ENCODE data around the gene PACSIN1.

PACSIN1 gene

DNA sequence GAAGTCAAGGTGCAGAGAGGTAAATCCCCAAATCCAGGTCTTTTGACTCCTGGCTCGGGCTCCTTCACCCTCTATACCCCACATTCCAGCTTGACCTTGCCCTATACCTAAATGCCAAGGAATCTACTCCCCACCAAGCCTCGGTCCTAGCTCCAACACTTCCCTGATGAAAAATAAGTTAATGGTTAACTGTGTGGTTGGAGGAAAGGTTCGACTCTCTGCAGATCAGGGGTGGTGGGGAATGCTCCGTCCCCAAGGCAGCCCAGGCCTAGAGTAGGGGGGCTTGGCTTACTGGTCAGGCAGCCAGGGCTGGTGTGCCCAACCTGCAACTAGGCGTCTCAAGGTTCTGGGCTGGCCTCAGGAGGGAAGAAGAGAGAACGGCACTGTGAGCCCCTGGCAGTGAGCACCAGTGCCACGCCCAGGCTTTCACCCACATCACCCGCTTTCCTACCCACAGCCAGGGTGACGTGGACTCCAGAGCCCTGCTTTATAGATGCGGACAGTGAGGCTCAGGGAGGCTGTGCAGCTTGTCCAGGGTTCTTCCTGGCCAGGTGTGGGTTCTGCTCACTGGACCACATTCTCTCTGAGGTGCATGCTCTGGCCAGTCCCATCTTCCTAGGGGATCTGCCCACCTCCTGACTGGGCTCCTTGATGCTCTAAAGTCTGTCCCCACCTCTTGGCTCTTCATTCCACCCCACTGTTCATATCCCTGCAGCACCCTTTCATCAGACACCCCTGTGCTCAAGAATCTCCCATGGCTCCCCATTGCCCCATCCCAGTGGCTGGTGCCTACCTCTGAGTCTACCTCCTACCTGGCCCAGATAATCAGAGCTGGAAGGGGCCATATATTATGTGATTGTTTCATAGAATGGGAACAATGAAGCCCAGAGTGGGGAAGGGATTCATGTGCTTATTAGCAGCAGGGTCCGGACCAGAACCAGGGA, 82.1 kb downstream of the PACSIN1 start:
- no peak for DNase-seq

DNA sequence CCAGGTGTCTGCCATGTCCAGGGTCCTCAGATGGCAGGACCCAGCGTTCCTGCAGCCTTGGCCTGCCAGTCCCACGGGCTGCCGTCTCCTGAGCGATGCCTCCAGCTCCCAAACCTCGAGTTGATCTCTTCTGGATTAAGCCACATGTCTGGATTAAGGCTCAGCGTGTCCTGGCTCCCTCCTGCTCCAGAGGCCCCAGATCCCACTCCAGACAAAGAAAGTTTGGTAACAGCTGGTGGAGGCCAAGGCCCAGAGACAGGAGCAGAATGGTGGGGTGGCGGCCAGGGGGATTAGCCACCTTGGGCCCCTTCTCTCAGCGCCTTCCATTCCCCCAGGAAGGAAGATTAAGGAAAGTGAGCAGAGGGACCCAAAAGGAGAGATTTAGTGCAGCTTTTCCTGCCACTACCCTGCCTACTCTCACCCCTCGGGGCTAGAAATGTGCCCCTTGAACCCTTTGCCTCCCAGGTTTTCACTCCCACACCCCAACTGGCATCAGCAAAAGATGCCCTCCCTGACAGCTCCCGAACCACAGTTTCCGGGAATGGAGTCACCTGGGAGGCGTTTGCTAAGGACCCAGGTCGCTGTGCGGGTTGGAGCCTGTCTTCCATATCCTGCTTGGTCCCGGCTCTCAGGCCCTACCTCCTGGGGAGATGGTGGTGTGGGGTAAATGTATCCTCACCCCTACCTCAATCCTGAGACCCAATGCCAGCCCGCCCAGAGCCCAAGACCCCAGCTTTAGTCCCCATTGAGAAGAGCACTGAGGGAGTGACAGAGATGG, 83.3 kb downstream of the PACSIN1 start:
- no peak for DNase-seq

DNA sequence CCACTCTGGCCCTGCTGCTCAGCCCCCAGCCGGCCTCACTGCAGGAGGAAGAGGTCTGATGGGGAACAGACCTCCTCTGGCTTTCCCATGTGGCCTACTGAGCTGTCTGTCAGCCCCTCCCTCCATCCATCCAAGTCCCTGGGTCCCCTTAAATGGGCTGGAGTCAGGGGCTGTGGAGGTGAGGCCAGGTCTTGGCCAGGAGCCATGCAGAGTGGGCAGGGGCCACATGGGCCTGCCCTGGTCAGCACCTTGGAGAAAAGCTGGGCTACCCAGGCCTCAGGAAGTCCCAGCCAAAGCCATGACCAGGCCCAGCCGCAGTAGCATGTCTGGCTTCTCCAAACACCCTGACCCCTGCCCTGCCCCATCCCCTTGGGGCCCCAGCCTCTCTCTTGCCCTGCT, 83.9 kb downstream of the PACSIN1 start:
- no peak for DNase-seq

DNA sequence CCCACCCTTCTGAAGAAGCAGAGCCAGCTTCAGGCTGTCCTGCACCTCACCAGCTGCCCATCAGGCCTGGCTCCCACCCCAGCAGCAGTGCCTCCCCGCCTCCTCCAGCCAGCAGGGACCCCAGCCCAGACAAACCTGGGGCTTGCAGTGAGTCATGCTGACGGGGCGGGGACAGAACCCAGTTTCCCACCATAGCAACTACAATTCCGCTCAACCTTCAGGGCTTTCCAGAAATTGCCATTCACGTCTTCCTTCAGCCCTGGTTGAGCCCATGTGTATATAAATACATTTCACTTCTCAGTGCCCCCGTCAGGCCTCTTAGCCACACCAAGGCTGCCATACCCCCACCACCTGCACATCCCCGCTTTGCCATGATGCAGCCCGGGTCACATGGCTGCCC, 85.8 kb downstream of the PACSIN1 start:
- DNase-seq: no peak

DNA sequence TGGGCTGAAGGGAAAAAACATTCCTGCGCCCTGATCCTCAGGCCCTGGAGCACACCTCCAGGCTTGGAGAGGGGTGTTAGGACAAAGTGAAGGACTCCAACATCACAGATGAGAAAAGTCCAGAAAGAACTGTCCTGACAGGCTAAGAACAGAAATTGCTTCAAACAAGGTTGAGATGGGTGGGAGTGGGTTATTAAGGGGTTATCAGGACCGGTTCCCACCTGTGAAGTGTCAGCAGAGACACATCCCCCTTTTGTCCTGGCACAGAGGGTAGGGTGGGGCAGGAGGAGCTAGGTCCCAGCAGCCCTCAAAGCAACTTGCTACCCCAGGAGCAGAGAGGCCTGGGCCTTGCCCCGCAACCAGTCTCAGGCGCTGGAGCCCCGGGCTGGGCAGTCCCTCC, 86.7 kb downstream of the PACSIN1 start:
- DNase-seq: no peak

DNA sequence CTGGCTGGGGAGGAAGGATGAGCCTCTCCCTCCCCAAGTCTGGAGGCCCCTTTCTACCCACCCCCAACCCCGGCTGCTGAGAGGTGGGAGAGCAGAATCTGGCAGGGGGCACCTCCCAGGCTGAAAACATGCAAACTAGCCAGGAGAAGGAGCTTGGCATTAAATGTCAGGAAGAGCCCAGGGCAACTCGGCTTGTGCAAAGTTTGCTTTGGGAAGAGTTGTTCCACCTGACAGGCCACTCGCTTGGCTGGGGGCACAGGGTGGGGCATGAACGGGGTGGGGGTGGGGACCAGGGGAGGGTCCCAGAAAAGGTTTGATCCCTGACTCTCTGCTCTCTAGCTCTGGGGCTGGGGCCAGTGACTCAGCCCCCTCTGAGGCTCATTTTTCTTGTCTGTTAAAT, 87.3 kb downstream of the PACSIN1 start:
- no peak for DNase-seq

DNA sequence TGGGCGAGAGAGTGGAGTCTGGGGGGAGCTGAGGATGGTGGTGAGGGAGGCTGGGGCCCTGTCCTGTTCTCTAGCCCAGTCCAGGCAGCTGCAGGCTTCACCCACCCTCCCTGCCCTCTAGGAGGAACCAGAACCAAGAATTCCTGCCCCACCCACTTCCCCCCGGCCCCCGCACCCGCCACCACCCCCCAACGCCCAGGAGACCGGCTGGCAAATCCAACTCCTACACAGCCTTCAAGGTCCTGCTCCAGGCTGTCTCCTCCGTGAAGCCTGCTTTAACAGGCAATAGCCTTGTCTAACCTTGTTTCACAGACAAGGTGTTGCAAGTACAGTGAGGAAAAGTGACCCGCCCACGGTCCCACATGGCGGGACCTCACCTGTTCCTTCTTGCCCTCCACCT, 87.9 kb downstream of the PACSIN1 start:
- no peak for DNase-seq

DNA sequence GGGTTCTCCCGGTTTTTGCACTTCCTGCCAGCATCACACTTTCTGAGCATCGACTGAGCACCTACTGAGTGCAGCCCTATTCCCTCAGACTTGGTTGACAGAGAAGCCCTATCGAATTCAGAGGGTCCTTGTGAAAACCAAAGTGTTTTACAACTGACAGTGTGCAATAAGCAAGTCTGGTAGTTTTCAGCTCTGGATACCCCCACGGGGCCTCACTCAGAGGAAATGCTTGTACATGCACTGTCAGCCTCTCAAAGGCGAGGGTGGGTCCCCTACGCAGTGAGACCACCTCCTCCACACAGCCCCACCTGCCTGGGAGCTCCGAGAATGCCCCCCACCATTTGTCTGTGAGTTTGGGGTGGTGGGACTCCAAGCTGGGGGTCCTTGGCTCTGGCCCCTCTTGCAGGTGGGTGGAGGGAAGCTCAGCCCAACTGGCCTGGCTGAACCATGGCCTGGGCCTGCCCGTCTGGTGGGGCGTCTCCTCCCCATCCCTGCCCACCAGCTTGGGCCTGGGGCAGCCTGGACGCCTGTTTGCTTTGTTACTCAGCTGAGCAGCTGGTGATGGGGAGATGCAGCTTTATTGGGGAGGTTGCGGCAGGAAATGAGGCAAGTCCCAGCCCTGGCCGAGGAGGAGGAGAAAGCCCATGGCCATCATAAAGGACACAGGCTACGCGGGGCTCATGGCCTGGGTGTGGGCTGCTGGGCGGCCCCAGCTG, 88.6 kb downstream of the PACSIN1 start:
- DNase-seq: no peak

DNA sequence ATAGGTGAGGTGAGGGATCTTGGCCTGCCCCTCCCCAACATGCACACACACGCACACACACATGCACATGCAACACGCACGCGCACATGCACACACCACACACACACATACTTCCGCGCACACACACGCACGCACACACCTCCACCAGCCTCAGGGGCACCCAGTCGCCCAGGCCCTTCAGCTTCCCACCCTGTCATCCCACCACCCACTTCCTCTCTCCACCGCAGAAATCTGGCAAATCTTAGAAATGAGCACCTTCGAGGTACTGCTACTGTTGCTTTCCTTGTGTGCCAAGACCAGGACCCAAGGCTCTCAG, 89.1 kb downstream of the PACSIN1 start:
- no peak for DNase-seq

DNA sequence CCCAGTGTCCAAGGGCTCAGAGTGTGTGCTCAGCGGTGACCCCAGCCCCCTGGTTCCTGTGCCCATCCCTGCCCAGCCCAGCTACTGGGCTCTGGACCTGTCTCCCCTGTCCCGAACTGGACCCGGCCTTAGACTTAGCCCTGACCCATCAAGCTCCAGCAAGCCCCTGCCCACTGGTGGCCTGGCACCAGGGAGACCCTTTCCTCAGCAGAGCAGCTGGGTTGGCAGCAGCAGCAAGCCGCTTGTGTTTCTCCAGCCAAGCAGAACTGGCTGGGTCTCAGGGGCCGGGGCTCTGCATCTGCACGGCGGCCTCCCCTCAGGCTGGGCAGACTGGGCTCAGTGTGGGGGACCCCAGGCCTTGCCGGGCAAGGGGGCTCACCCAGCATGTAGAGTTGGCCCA, 89.5 kb downstream of the PACSIN1 start:
- DNase-seq: no peak

DNA sequence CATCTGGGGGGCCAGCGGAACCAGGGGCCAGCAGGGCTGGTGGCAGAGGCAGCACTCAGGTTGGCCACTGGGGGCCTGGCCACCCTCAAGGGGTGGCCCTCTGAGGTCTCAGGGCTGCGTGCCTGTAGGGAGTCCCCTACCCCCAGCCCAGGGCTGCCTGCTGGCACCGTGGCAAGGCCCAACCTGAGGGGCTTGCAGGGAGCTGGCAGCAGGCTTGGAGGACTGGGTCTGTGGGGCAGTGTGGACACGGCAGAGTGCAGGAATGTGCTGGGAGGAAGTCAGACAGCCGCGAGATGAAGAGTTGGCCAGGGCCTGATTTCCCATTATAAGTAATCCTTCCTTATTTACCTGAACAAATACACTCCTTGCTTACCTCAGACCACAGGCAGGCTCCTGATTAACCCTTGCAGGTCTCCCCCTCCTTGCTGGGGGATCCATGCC, 90.2 kb downstream of the PACSIN1 start, which contains the start of gene SPDEF:
Gene SPDEF (minus strand): TSS at position 299 of the 441 bp plus-strand sequence. CDS start 11,874 bp downstream, outside the sequence.
- DNase-seq: no peak

DNA sequence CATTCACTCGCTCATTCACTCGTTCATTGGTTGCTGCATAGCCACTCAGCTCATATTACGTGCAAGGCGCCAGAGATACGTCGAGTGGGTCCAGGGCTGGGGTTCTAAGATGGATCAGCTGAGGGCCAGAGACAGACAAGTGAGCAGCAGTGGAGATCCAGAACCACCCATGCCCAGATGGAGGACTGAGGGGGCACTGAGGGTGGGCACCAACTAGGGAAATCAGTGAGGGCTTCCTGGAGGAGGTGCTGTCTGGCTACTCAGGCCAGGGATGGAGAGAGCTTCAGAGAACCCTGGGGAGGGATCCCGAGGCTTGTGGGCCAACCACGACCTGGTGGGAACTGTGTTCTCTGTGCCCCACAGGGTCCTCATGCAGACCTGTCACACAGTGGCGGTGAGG, 90.6 kb downstream of the PACSIN1 start:
- DNase-seq: no peak

DNA sequence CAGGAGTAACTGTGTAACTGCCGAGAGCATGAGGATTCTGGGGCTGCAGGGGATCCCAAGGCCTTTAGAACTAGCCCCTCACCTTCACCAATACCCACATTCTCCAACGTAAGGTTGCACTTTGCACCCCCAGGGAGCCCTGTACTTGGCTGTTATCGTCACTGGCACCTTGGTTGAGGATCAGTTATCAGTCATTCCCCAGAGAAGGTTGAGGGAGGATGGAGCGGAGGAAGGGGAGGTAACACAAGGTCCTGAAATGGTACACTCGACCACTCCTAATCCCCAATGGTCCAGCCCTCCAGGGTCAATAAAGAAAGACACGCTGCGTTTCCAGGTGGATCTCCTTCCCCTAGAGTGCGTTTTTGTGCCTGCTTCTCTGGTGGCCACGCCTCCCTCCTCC, 91.4 kb downstream of the PACSIN1 start:
- DNase-seq: no peak

DNA sequence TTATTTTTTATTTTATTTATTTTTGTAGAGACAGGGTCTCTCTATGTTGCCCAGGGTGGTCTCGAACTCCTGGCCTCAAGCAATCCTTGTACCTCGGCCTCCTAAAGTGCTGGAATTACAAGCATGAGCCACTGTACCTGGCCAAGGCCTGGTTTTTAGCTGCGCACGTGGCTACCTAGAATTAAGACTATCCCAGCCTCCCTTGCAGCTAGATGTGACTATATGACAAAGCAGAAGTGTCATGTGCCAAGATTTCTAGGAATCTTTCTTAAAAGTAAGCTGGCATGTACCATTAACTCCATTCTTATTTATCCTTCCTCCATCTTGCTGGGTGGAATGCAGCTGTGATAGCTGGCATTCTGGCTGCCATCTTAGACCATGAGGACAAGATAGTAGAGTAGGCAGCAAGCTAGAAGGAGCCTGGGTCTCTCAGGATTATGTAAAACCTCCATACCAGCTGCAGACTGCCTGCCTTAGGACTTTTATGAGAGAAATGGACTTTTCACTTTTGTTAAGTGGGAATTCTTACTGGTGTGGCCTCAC, 92.4 kb downstream of the PACSIN1 start:
- no peak for DNase-seq

DNA sequence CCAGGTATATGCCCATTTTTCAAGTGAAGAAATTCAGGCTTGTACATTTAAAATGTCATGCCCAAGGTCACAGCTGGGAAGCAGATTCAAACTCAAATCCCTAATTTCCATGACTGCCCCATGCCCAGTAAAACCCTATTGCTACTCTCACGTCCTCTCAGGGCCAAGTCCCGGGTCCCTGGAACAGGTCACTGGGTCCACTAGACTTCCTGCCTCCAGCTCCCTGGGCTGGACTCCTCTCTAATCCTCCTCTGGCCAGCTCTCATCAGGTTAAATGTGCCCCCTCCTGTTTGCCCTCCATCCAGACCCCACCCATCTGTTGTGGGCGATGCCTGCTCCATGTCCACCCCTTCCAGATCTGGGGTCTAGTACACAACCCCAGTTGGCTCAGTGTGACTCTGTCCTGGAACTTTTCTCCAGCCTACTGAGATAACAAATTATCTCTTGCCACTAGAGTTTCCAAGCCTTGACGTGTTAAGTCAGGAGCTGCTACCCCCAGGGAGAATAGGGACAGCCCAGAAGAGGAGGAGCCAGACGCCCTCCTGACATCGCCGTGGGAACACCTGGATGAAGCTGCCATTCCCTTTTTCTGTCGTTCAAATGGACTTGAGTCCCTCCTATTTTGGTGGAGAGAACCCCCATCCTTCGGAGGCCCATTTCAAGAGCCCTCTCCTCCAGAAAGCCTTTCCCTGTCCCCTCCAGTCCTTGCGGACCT, 93.9 kb downstream of the PACSIN1 start:
- DNase-seq: no peak

DNA sequence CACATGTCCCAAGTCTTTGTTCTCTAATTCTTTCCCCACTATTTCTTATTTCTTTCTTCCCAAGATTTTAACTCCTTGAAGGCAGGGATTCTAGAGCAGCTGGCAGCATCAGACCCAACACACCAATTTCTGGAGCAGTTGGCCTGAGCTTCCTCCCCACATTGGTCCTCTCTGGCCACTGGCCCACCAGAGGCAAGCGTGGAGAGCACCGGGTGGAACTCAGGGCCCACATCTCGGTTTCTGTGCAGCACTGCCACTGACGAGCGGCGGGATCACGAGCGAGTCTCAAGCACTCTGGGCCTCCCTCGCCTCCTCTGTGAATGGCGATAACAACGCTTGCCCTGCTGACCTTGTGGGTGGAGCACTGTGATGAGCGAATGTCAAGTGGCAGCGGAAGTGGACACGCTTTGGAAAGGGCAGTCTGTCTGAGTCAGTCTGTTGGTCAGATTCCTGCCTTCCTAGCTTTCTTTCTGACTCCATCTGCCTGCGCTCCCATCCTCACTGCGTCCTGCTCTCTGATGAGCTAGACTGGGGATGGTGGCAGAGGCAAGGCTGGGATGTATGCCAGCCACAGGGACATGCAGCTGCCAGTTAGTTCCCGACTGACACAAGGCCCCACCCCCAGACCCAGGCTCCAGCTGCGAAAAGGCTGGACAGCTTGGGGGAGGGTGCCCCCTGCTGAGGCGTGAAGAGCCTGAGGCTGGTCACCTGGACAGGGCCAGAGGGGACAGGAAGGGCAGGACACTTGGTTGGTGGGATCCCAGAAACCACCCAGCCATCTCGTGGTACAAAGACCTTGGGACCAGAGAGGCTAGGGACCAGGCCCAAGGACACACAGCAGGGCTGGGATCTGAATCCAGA, 94.7 kb downstream of the PACSIN1 start:
- DNase-seq: peak; percentile 22

DNA sequence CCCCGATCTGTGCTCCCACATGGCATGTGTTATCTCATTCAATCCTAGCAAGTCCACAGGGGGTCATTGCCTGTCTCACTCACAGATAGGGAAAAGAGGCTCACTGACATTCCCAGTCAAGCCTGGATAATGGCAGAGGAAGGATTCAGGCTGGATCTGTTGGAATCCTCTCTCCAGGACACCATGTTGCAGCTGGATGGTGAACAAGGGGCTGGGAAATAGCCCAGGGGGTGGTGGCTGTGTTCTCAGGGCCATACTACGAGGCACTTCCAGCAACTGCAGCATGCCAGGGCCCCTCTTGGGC, 95.3 kb downstream of the PACSIN1 start:
- no peak for DNase-seq

DNA sequence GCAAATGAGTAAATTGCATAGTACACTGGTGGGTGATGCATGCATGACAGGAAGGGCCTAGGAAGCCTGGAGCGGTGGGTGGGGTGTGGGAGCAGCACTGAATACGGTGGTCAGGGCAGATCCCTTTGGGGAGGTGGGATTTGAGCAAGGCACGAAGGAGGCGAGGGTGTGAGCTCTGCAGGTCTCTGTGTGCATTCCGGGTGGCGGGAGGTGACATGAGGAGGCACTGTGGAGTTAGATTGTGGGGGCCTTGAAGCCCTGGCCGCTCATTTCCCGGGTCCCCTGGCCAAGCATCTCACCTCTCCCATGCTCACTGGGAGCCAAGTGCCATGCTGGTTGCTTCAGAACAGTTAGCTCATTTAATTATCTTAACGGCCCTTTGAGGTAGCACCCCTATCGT, 96.5 kb downstream of the PACSIN1 start:
- DNase-seq: no peak

DNA sequence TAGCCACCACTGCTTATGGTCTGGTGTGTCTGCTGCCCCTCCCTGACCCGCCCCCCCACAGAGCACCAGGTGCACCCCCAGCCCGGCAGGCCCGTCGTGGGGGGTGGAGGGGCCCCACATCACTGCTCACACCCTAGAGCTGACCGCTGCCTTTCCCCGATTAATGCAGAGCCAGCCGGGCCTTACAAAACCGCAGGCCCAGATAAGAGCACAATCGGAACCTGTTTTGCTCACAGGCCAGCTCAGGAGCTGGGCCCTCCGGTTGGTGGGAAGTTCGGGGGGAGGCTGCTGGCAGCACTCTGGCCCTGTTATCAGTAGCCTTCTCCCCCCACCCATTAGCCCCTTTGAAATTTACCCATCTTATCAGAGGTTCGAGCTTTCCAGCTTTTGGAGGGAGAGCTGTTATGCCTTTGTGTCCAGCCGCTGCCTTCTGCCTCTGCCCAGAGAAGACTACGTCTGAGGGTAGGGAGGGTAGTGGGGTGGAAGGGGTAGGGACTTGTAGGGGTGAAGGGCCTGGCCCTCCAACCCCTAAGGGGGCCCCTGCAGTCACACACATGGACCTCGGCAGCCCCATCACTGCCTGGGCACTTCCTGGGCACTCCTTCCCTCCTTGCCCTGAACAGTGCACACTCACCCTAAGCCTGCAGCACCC, 97.1 kb downstream of the PACSIN1 start:
- DNase-seq: no peak

DNA sequence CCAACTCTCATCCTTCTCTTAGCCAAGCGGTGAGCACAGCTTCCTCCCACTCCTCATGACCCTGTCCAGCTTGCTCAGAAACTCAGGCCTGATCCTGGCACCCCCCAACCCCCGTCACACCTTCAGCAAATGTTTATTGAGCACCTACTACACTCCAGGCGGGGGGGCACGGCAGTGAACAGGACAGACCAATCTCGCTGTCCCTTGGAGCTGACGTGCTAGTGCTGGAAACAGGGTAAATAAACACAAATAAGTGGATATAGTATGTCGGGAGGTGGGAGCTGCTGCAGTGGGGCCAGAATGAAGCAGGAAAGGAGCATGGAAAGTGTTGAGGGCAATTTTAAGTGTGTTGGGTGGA, 97.6 kb downstream of the PACSIN1 start:
- no peak for DNase-seq

DNA sequence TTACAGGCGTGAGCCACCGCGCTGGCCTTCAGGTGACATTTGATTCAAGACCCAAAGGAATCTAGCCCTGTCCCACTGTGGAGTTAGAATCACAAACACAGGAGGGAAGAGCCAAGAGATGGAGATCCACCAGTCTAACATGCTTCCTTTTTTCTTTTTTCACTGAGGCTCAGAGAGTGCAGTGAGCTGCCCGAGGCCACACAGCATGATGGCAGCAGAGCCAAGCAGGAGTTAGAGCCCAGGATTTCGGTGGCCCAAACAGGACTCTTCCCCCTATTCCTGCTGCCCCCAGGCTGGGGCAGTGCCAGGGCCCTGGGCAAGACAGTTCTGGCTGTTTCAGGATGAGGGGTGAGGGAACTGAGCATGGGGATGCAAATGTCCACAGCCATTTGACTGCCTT, 98.3 kb downstream of the PACSIN1 start:
- DNase-seq: no peak

Data from NCI-H446 treated with DMSO at 0.1 percent for 48 hours (cell line).